CD4-positive, alpha-beta T cell (primary cell): ENCODE measurements around the gene UBE3B. TPM values are rescaled to one million over a fixed set of nuclear protein-coding genes. Genes with fewer than 3 reads are reported as not detected.

Experiments used
- ATAC-seq: fragments of 200-7000 bp; cut with Tn5 transposase; one replicate; pipeline ENCODE4 v1.10.0; 2022; ENCODE audit warnings: mild to moderate bottlenecking; ENCODE audit not compliant: poor library complexity
- CTCF ChIA-PET: fragments of 350-600 bp; sonication (Branson Sonifier 250); formaldehyde crosslinking; loops from one replicate; lab custom pipeline; 2021; ENCODE audit warnings: antibody characterized with exemption, inconsistent platforms; lab: Charles Lee
- POLR2A ChIA-PET: fragments of 350-600 bp; sonication (Branson Sonifier 250); formaldehyde crosslinking; loops from one replicate; lab custom pipeline; 2021; ENCODE audit warnings: antibody characterized with exemption, inconsistent platforms; lab: Charles Lee
- DNase-seq, 14 experiments: peaks; one replicate each; pipeline ENCODE4 v3.0.0-alpha.2; 2013 to 2020; ENCODE audit warnings: mixed read lengths in 2 of 14
- H3K27ac ChIP-seq, 2 donors: one replicate each; pipeline versions ENCODE4 v1.5.1 to v1.7.0; 2013; ENCODE audit warnings: low read length in 2 of 2, low read depth in 1 of 2, mild to moderate bottlenecking in 1 of 2
- H3K27me3 ChIP-seq, 2 experiments: 1 replicate in 1 of 2; 2 replicates in 1 of 2; pipeline versions ENCODE4 v1.6.1 to v1.7.0; 2013; ENCODE audit warnings: low read length in 2 of 2, control low read depth in 1 of 2, mild to moderate bottlenecking in 1 of 2, moderate library complexity in 1 of 2; ENCODE audit not compliant: insufficient read depth in 2 of 2, control insufficient read depth in 1 of 2
- H3K36me3 ChIP-seq: one replicate; pipeline ENCODE4 v1.6.1; 2013; ENCODE audit warnings: low read length, control low read depth; ENCODE audit not compliant: insufficient read depth
- H3K4me1 ChIP-seq: one replicate; pipeline ENCODE4 v1.6.1; 2013; ENCODE audit warnings: low read length, control low read depth; ENCODE audit not compliant: insufficient read depth
- H3K4me3 ChIP-seq: one replicate; pipeline ENCODE4 v1.5.1; 2013; ENCODE audit warnings: mild to moderate bottlenecking, low read length, moderate library complexity
- H3K9me3 ChIP-seq, 2 experiments: 1 replicate in 1 of 2; 2 replicates in 1 of 2; pipeline versions ENCODE4 v1.6.1 to v1.7.0; 2013; ENCODE audit warnings: low read length in 2 of 2, mild to moderate bottlenecking in 2 of 2, control low read depth in 1 of 2, moderate library complexity in 1 of 2; ENCODE audit not compliant: control insufficient read depth in 1 of 2, insufficient read depth in 1 of 2
- H3K27ac Mint-ChIP-seq: one replicate; pipeline ENCODE4 v1.8.0; 2020; ENCODE audit warnings: mixed read lengths
- H3K27me3 Mint-ChIP-seq: one replicate; pipeline ENCODE4 v1.8.0; 2021; ENCODE audit warnings: mixed read lengths
- H3K36me3 Mint-ChIP-seq: one replicate; pipeline ENCODE4 v1.8.0; 2021; ENCODE audit warnings: low read depth, mixed read lengths
- H3K4me1 Mint-ChIP-seq: one replicate; pipeline ENCODE4 v1.8.0; 2021; ENCODE audit warnings: low read depth, mixed read lengths
- H3K4me3 Mint-ChIP-seq: one replicate; pipeline ENCODE4 v1.8.0; 2020; ENCODE audit warnings: mild to moderate bottlenecking, mixed read lengths
- H3K9me3 Mint-ChIP-seq: one replicate; pipeline ENCODE4 v1.8.0; 2020; ENCODE audit warnings: mixed read lengths
- CTCF ChIP-seq: fragments of 200-600 bp; IDR thresholded peaks from one replicate; pipeline ENCODE4 v1.8.0; 2022; ENCODE audit warnings: antibody characterized with exemption, mild to moderate bottlenecking
- intact Hi-C, 2 experiments: fragments of 100-400 bp; cut with DNase I in 1 of 2; cut with micrococcal nuclease in 1 of 2; formaldehyde crosslinking; loops; one replicate each; pipeline versions ENCODE4 v1.15.1 to v1.9.0; 2023 to 2025; cut with DNase I, micrococcal nuclease
- total RNA-seq, 174 experiments: library from RNA in 2 of 174; stranded (reverse) in 2 of 174; gene quantifications; one replicate each; pipeline ENCODE4 v1.2.3 and lab custom pipeline; 2021 to 2026

Gene UBE3B
- total RNA-seq, 2 experiments from 2014 or later, result 17.2 to 19.9 TPM

DNA sequence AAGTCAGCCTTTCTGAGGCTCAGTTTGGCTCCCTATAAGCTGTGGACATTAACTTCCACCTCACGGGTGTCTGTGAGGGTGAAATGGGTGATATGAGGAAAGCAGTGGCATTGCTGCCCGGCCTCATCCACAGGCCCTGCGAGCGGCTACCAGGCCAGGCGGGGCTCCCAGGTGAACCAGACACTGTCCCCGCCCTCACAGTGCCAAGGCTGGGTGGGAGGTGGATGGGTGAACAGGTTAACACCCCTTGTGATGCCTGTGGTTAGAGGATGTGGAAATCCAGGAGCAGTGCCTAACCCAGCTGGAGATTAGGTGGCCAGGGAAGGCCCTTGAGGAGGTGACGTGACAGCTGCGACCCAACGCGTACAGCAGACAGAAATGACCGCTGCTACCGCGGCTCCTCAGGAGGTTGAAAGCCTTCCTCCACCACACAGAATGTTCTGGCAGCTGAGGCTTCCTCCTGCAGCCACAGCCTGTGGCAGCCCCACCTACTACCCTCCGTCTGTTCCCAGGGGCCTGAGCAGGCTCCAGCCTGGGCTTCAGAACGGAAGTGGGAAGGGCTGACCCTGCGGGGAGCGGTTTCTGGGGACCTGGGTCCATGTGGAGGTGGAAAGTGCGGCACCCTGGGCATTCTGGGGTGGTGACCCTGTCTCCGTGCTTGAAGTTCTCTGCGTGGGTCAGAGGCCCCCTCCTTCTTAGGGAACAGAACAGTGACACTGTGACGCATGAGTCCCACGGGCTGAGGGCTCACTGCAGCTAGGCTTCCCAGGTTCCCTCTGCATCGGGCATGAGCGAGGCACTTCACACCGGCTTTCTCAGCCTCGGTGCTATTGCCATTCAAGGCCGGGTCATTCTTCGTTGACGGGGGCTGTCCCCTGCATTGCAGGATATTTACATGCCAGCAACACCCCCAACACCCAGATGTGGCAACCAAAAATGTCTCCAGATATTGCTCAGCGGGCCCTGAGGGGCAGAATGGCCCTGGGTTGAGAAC lies 86.2 kb downstream of the UBE3B start:
- Histone ChIP-seq H3K36me3 (peaks cover 24% of the 10 kb centered on the region), H3K27ac (no peak overlapping the region), H3K4me1 (no peaks in the 10 kb centered on the region), H3K4me3 (no peak overlapping the region), H3K9me3 (peaks cover 0 to 23% of the 10 kb centered on the region in 2 experiments), H3K27me3 (no peaks in the 10 kb centered on the region)
- ATAC-seq, result no peak
- H3K36me3 Mint-ChIP-seq, result peaks cover 50% of the 10 kb centered on the region
- no peak overlapping the region for H3K27ac Mint-ChIP-seq
- no peaks in the 10 kb centered on the region for H3K27me3 Mint-ChIP-seq
- no peak for DNase-seq
- no peak overlapping the region for H3K4me3 Mint-ChIP-seq
- POLR2A ChIA-PET, result no interaction called here
- intact Hi-C loops, result no loop called here
- no peaks in the 10 kb centered on the region for H3K4me1 Mint-ChIP-seq
- H3K9me3 Mint-ChIP-seq, result no peaks in the 10 kb centered on the region
- CTCF ChIA-PET, result no interaction called here
- TF ChIP-seq CTCF, result no peak

DNA sequence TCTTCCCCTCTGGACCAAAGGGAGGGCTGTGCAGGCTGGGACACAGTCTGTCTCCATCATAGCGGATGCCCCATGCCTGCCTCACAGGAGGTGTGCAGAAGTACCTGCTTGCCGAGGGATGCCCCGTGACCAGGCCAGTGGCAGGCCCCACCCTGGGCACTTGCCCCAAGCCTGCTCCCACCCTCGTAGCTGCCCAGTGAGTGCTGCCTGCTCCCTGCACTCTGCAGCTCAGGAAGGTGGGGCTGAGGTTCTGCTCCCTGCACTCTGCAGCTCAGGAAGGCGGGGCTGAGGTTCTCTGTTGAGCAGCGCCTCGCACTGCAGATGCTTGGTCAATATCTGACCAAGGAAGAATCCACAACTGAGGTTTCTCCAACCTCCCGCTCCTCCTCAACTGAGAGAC lies 89.0 kb downstream of the UBE3B start:
- POLR2A ChIA-PET, result no interaction called here
- H3K4me1 ChIP-seq, result no peaks in the 10 kb centered on the region
- DNase-seq (no peak), ATAC-seq (no peak)
- peaks cover 0 to 23% of the 10 kb centered on the region in 2 experiments for H3K9me3 ChIP-seq
- no peak overlapping the region for H3K27ac ChIP-seq
- no peak overlapping the region for H3K4me3 ChIP-seq
- peaks cover 25% of the 10 kb centered on the region for H3K36me3 ChIP-seq
- no peaks in the 10 kb centered on the region for H3K9me3 Mint-ChIP-seq
- intact Hi-C loops, result no loop called here
- H3K4me1 Mint-ChIP-seq, result no peaks in the 10 kb centered on the region
- no peaks in the 10 kb centered on the region for H3K27me3 Mint-ChIP-seq
- CTCF ChIA-PET, result no interaction called here
- no peak overlapping the region for H3K27ac Mint-ChIP-seq
- H3K27me3 ChIP-seq, result no peaks in the 10 kb centered on the region
- no peak for TF ChIP-seq CTCF
- H3K4me3 Mint-ChIP-seq, result no peak overlapping the region
- peaks cover 67% of the 10 kb centered on the region for H3K36me3 Mint-ChIP-seq

DNA sequence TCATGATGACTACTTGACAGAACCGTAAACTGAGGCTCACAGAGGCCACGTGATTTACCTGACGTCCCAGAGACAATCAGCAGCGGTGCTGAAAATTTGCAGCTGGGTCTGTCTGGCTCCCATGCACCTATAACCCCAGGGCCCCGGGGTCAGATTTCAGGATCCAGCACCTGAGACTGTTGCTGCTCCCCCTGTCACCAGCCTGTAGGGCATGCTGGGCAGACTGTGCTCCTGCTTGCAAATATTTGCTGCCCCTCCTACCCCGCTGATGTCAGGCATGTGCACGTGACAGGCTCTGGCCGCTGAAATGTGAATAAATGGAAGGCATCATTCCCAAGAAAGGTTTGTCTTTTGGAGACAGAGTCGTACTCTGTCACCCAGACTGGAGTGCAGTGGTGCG lies 89.9 kb downstream of the UBE3B start:
- DNase-seq, result no peak
- CTCF ChIA-PET, result no interaction called here
- no peaks in the 10 kb centered on the region for H3K9me3 Mint-ChIP-seq

More for the DNA sequence above, 89.9 kb downstream of the UBE3B start:
- H3K36me3 ChIP-seq, result peaks cover 25% of the 10 kb centered on the region
- H3K27ac ChIP-seq, result no peak overlapping the region
- no peak for TF ChIP-seq CTCF
- no peak for ATAC-seq
- intact Hi-C loops, result no loop called here
- no peak overlapping the region for H3K4me3 ChIP-seq
- peaks cover 0 to 14% of the 10 kb centered on the region in 2 experiments for H3K9me3 ChIP-seq
- H3K27me3 ChIP-seq, result no peaks in the 10 kb centered on the region
- peaks cover 64% of the 10 kb centered on the region for H3K36me3 Mint-ChIP-seq
- POLR2A ChIA-PET, result no interaction called here
- no peaks in the 10 kb centered on the region for H3K27me3 Mint-ChIP-seq
- H3K27ac Mint-ChIP-seq, result no peak overlapping the region
- H3K4me1 ChIP-seq, result peaks cover 1% of the 10 kb centered on the region
- H3K4me3 Mint-ChIP-seq, result no peak overlapping the region
- H3K4me1 Mint-ChIP-seq, result no peaks in the 10 kb centered on the region
